AG08396 (cell line): ENCODE results near the gene HTRA2.
A peak's percentile ranks its signal among the peaks of the same experiment; 100 is the strongest.

Experiments used
- DNase-seq: peaks from one replicate; pipeline ENCODE4 v3.0.0; 2012; ENCODE audit warnings: low spot score, mixed read lengths

Gene HTRA2

GRCh38 chr2:74542978-74543377 lies 13.2 kb downstream of the HTRA2 start:
- DNase-seq, result no peak

- no peak for DNase-seq
Observed at GRCh38 chr2:74544634-74545033, 14.9 kb downstream of the HTRA2 start.

GRCh38 chr2:74546004-74546403 lies 16.3 kb downstream of the HTRA2 start:
- no peak for DNase-seq

- no peak for DNase-seq
Observed at GRCh38 chr2:74548285-74548899, 18.7 kb downstream of the HTRA2 start.

GRCh38 chr2:74548900-74549826 lies 19.4 kb downstream of the HTRA2 start:
- peak; percentile 88 for DNase-seq

- no peak for DNase-seq
Observed at GRCh38 chr2:74550231-74550630, 20.5 kb downstream of the HTRA2 start.

GRCh38 chr2:74551530-74551929 lies 21.8 kb downstream of the HTRA2 start:
- DNase-seq, result no peak

GRCh38 chr2:74551942-74552913 lies 22.5 kb downstream of the HTRA2 start:
- DNase-seq, result no peak

GRCh38 chr2:74552914-74553811 lies 23.4 kb downstream of the HTRA2 start:
- peak; percentile 59 for DNase-seq

GRCh38 chr2:74553892-74554819 lies 24.4 kb downstream of the HTRA2 start, which contains the start of the genes DOK1 and LOXL3:
Gene DOK1 (plus strand): TSS chr2:74554720. CDS start chr2:74554755, 35 bp downstream.
Gene LOXL3 (minus strand): TSS chr2:74553942. CDS start chr2:74552634, 1,308 bp downstream.
- peak; percentile 94 for DNase-seq

- DNase-seq, result peak; percentile 67
Observed at GRCh38 chr2:74554820-74555531, 25.2 kb downstream of the HTRA2 start.

GRCh38 chr2:74555610-74556103 lies 25.9 kb downstream of the HTRA2 start:
- no peak for DNase-seq

GRCh38 chr2:74556159-74556558 lies 26.4 kb downstream of the HTRA2 start:
- DNase-seq, result no peak

- no peak for DNase-seq
Observed at GRCh38 chr2:74556831-74557370, 27.2 kb downstream of the HTRA2 start.

- no peak for DNase-seq
Observed at GRCh38 chr2:74558284-74559230, 28.8 kb downstream of the HTRA2 start.

- no peak for DNase-seq
Observed at GRCh38 chr2:74559912-74560311, 30.2 kb downstream of the HTRA2 start.

GRCh38 chr2:74560591-74560990 lies 30.9 kb downstream of the HTRA2 start:
- no peak for DNase-seq
